Kidney epithelial cell (primary cell): ENCODE results near the gene DPF3. TPM values are rescaled to one million over a fixed set of nuclear protein-coding genes. Genes with fewer than 3 reads are reported as not detected.
A peak's percentile ranks its signal among the peaks of the same experiment; 100 is the strongest.

Experiments
- DNase-seq: peaks from one replicate; pipeline ENCODE4 v3.0.0-alpha.2; 2010; ENCODE audit warnings: low read depth
- H3K27me3 ChIP-seq: 2 replicates; pipeline ENCODE4 v1.6.0; 2011; ENCODE audit warnings: low read length; ENCODE audit not compliant: control insufficient read depth, insufficient read depth
- H3K36me3 ChIP-seq: 2 replicates; pipeline ENCODE4 v1.5.1; 2011; ENCODE audit warnings: low read length; ENCODE audit not compliant: control insufficient read depth, insufficient read depth
- H3K4me3 ChIP-seq: 2 replicates; pipeline ENCODE4 v1.5.1; 2011; ENCODE audit warnings: low read depth, mild to moderate bottlenecking, control low read depth, low read length
- total RNA-seq: library from RNA; depleted of rRNA; stranded (reverse); fragments of >200 nt; gene quantifications from 2 replicates; pipeline ENCODE4 v1.2.3, GENCODE V29; 2015
- TF ChIP-seq, protein P1 (sequence below): IDR thresholded peaks from 2 replicates; pipeline ENCODE4 v1.5.1; 2011; ENCODE audit warnings: mild to moderate bottlenecking, moderate library complexity, low read length, control low read depth, inconsistent platforms; ENCODE audit not compliant: insufficient read depth, poor library complexity, severe bottlenecking

The DPF3 gene
- 0.79 TPM in 1 of 2 replicates, not detected in the other for total RNA-seq

DNA sequence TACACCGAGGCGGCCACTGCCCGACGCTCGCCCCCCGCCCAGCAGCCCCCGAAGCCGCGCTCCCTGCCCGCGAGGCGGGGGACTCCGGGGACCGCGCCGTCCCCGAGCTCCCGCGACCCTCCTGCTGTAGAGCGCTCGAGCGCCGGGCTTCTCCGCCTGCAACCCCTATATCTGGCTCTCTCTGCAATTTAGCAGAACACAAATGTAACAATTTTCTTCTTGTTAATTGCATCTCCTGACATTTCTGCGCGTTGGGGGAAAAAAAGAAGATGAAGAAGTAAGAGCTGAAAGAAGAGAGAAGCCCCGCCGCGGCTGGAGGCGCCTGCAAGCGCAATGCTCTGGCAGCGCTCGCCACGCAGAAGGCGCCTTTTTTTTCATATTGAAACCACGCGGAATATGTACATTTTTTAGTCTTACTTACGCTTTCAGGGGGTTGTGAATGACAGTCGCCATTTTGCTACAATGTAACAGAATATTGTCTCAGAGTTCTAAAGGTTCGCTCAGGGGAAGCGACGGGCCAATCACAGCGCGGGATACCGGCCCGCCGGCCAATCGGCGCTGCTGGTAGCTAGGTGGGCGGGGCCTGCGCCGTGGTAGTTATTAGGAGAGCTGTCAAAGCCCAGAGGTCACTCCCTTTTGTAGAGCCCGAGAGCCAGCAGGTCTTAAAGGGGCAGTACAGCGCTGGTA, at the start of gene DPF3:
DPF3 (minus strand) TSS at position 466 of the 687 bp plus-strand sequence; CDS start at position 453, 13 bp downstream.
- peak; percentile 86 for DNase-seq
- TF ChIP-seq, protein P1, sequence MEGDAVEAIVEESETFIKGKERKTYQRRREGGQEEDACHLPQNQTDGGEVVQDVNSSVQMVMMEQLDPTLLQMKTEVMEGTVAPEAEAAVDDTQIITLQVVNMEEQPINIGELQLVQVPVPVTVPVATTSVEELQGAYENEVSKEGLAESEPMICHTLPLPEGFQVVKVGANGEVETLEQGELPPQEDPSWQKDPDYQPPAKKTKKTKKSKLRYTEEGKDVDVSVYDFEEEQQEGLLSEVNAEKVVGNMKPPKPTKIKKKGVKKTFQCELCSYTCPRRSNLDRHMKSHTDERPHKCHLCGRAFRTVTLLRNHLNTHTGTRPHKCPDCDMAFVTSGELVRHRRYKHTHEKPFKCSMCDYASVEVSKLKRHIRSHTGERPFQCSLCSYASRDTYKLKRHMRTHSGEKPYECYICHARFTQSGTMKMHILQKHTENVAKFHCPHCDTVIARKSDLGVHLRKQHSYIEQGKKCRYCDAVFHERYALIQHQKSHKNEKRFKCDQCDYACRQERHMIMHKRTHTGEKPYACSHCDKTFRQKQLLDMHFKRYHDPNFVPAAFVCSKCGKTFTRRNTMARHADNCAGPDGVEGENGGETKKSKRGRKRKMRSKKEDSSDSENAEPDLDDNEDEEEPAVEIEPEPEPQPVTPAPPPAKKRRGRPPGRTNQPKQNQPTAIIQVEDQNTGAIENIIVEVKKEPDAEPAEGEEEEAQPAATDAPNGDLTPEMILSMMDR, result no peak
- H3K4me3 ChIP-seq, result peak within 1 kb of the TSS; percentile 69
- H3K27me3 ChIP-seq, result no peaks in the 10 kb centered on the region
- H3K36me3 ChIP-seq, result no peaks in the 10 kb centered on the region

DNA sequence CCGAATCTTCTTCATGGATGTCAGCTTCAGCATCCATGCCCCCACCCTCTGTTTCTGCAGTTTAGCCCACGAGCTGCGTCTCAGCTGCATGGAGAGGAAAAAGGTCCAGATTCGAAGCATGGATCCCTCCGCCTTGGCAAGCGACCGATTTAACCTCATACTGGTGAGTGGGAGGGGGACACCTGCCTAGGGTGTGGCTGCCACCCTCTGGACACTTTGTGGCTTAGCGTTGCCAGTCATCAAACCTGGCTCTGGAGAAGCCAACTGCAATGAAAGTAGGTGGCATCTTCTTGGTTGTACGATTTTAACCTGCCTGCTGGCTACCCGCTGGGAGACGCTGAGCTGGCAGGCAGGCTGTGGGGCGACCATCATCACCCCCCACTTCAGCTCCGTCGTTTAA, 49.0 kb upstream of the DPF3 start:
- H3K4me3 ChIP-seq, result no peak overlapping the region
- peaks cover 6% of the 10 kb centered on the region for H3K36me3 ChIP-seq
- H3K27me3 ChIP-seq, result no peaks in the 10 kb centered on the region
- TF ChIP-seq, protein P1, result no peak
- no peak for DNase-seq

DNA sequence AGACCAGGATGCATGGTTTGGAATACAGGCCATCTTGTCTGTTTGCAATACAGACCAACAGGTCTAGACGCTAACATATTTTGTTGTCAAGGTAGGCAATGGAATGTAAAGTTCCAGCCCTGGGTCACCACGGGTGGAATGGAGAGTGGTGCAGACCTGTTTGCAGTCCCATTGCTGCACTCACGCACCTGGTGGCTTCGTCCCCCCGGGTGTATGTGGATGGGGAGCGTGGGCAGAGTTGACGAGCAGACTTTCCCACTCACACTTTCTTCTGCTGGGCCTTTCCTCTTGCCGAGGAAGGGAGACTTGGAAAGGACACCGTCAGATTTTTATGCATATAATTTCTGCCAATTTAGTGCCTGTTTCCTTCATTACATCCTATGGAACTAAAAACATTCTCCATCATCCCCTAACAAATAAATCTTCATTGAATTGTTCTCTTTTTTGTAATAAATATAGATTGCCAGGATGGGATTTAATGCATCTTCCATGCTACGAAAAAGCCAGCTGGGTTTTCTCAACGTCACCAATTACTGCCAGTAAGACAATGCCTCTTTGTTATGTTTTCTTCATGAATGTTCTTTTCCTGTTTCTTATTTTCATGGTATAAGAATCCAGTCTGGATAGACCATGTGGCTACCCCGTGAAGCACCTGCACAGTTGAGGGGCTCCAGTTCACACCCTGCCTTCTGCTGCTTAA, 47.5 kb upstream of the DPF3 start:
- peaks cover 6% of the 10 kb centered on the region for H3K36me3 ChIP-seq
- TF ChIP-seq, protein P1, result no peak
- H3K27me3 ChIP-seq, result no peaks in the 10 kb centered on the region
- no peak overlapping the region for H3K4me3 ChIP-seq
- DNase-seq, result no peak

DNA sequence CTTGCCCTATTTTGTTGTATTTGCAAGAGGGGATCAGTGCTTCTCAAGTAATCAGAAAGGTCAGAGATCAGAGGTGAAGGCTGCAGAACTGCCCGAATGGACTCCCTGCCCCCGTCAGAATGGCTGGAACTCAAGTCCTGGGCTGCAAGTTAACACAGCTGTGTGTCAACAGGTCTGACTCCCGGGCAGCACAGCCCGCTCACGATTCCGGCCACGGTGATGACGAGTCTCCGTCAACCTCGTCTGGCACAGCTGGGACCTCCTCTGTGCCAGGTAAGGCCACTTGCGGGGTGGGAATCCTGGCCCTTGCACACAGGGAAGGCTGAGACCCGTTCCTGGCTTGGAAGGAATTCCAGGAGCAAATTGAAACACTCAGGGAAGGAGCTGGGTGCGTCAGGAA, 45.7 kb upstream of the DPF3 start:
- H3K27me3 ChIP-seq, result no peaks in the 10 kb centered on the region
- peaks cover 6% of the 10 kb centered on the region for H3K36me3 ChIP-seq

DNA sequence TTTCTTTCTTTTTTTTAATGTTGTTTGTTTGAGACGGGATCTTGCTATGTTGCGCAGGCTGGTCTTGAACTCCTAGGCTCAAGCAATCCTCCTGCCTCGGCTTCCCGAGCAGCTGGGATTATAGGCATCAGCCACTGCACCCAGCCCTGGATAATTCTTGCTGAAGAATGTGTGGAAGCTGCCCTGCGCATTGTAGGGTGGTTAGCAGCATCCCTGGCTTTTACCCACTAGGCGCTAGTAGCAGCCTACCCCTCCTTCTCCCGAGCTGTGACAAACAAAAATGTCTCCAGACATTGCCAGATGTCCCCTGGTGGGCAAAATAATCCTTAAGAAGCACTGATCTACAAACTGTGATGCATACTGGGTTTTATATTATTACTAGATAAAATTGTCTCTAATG, 39.0 kb upstream of the DPF3 start:
- Histone ChIP-seq H3K36me3 (no peaks in the 10 kb centered on the region), H3K27me3 (no peaks in the 10 kb centered on the region), H3K4me3 (no peak overlapping the region)
- TF ChIP-seq, protein P1, result no peak
- no peak for DNase-seq

More for the DNA sequence above, 45.7 kb upstream of the DPF3 start:
- TF ChIP-seq, protein P1, result no peak
- no peak overlapping the region for H3K4me3 ChIP-seq
- no peak for DNase-seq
